HUES64 (cell line): ENCODE data around the gene IGSF5.

Experiments used
- H3K27ac ChIP-seq: 2 replicates; pipeline ENCODE4 v1.7.0; 2013; ENCODE audit warnings: low read depth, low read length, inconsistent platforms
- H3K27me3 ChIP-seq: 2 replicates; pipeline ENCODE4 v1.6.1; 2013; ENCODE audit warnings: mild to moderate bottlenecking, low read length; ENCODE audit not compliant: insufficient read depth
- H3K36me3 ChIP-seq: 2 replicates; pipeline ENCODE4 v1.6.1; 2013; ENCODE audit warnings: mild to moderate bottlenecking, low read length; ENCODE audit not compliant: insufficient read depth
- H3K4me1 ChIP-seq: 2 replicates; pipeline ENCODE4 v1.6.1; 2013; ENCODE audit warnings: mild to moderate bottlenecking, low read length, moderate library complexity; ENCODE audit not compliant: insufficient read depth
- H3K4me3 ChIP-seq: 2 replicates; pipeline ENCODE4 v1.5.1; 2013; ENCODE audit warnings: mild to moderate bottlenecking, low read length, moderate library complexity
- H3K9ac ChIP-seq: 2 replicates; pipeline ENCODE4 v1.6.1; 2013; ENCODE audit warnings: mild to moderate bottlenecking, low read depth, low read length
- H3K9me3 ChIP-seq: 2 replicates; pipeline ENCODE4 v1.6.1; 2013; ENCODE audit warnings: low read depth, low read length; ENCODE audit not compliant: insufficient read depth
- WGBS: fragments of 150-250, 120-280 bp; methylation state at CpG from one replicate; pipeline ENCODE4 v1.1.7; 2013; ENCODE audit warnings: missing lambda C conversion rate; 5-methylcytosine and 5-hydroxymethylcytosine counted together

IGSF5 gene

GRCh38 chr21:39822042-39822441 lies 77.1 kb downstream of the IGSF5 start:
- H3K9ac ChIP-seq: no peak overlapping the region
- no peak overlapping the region for H3K27ac ChIP-seq
- H3K9me3 ChIP-seq: no peaks in the 10 kb centered on the region
- H3K4me3 ChIP-seq: no peak overlapping the region
- WGBS: 97% methylated on average over 3 of the region's 3 CpGs
- no peaks in the 10 kb centered on the region for H3K4me1 ChIP-seq
- no peaks in the 10 kb centered on the region for H3K36me3 ChIP-seq
- H3K27me3 ChIP-seq: no peaks in the 10 kb centered on the region

GRCh38 chr21:39825250-39825649 lies 80.3 kb downstream of the IGSF5 start:
- WGBS: 61% methylated on average over 1 of the region's 1 CpG
- no peak overlapping the region for H3K27ac ChIP-seq
- no peaks in the 10 kb centered on the region for H3K9me3 ChIP-seq
- H3K4me1 ChIP-seq: no peaks in the 10 kb centered on the region
- H3K36me3 ChIP-seq: no peaks in the 10 kb centered on the region
- H3K4me3 ChIP-seq: no peak overlapping the region
- H3K9ac ChIP-seq: no peak overlapping the region
- no peaks in the 10 kb centered on the region for H3K27me3 ChIP-seq

GRCh38 chr21:39834543-39834942 lies 89.6 kb downstream of the IGSF5 start:
- WGBS: 93% methylated on average over 2 of the region's 4 CpGs
- H3K27ac ChIP-seq: no peak overlapping the region

GRCh38 chr21:39837861-39838359 lies 92.9 kb downstream of the IGSF5 start:
- Histone ChIP-seq H3K9ac (no peak overlapping the region), H3K4me1 (no peaks in the 10 kb centered on the region), H3K27ac (no peak overlapping the region), H3K4me3 (no peak overlapping the region), H3K27me3 (no peaks in the 10 kb centered on the region), H3K36me3 (no peaks in the 10 kb centered on the region), H3K9me3 (0 out of 2 replicates have a peak, but pooled peaks cover 3% of the 10 kb centered on the region)
- WGBS: 91% methylated on average over 4 of the region's 4 CpGs

More at GRCh38 chr21:39834543-39834942, 89.6 kb downstream of the IGSF5 start:
- H3K4me1 ChIP-seq: no peaks in the 10 kb centered on the region
- H3K27me3 ChIP-seq: no peaks in the 10 kb centered on the region
- H3K36me3 ChIP-seq: no peaks in the 10 kb centered on the region
- no peak overlapping the region for H3K9ac ChIP-seq
- no peak overlapping the region for H3K4me3 ChIP-seq
- 0 out of 2 replicates have a peak, but pooled peaks cover 3% of the 10 kb centered on the region for H3K9me3 ChIP-seq

GRCh38 chr21:39840373-39841097 lies 95.6 kb downstream of the IGSF5 start:
- 90% methylated on average over 22 of the region's 22 CpGs for WGBS
- Histone ChIP-seq H3K4me1 (no peaks in the 10 kb centered on the region), H3K27me3 (no peaks in the 10 kb centered on the region), H3K9me3 (no peaks in the 10 kb centered on the region), H3K27ac (no peak overlapping the region), H3K4me3 (no peak overlapping the region), H3K9ac (no peak overlapping the region), H3K36me3 (no peaks in the 10 kb centered on the region)

GRCh38 chr21:39842741-39843459 lies 97.9 kb downstream of the IGSF5 start:
- no peaks in the 10 kb centered on the region for H3K27me3 ChIP-seq
- H3K27ac ChIP-seq: no peak overlapping the region
- no peak overlapping the region for H3K9ac ChIP-seq
- no peak overlapping the region for H3K4me3 ChIP-seq
- WGBS: 97% methylated on average over 14 of the region's 14 CpGs
- H3K36me3 ChIP-seq: no peaks in the 10 kb centered on the region
- H3K9me3 ChIP-seq: no peaks in the 10 kb centered on the region
- H3K4me1 ChIP-seq: no peaks in the 10 kb centered on the region

- no peak overlapping the region for H3K4me3 ChIP-seq
- no peaks in the 10 kb centered on the region for H3K36me3 ChIP-seq
- H3K9me3 ChIP-seq: no peaks in the 10 kb centered on the region
- H3K27ac ChIP-seq: no peak overlapping the region
- H3K27me3 ChIP-seq: no peaks in the 10 kb centered on the region
- WGBS: 93% methylated on average over 4 of the region's 4 CpGs
- H3K9ac ChIP-seq: no peak overlapping the region
- no peaks in the 10 kb centered on the region for H3K4me1 ChIP-seq
Observed at GRCh38 chr21:39843483-39843882, 98.5 kb downstream of the IGSF5 start.

GRCh38 chr21:39843916-39844315 lies 98.9 kb downstream of the IGSF5 start:
- Histone ChIP-seq H3K4me1 (no peaks in the 10 kb centered on the region), H3K27me3 (no peaks in the 10 kb centered on the region), H3K27ac (no peak overlapping the region), H3K4me3 (no peak overlapping the region), H3K36me3 (no peaks in the 10 kb centered on the region), H3K9me3 (no peaks in the 10 kb centered on the region), H3K9ac (no peak overlapping the region)
- 94% methylated on average over 4 of the region's 5 CpGs for WGBS

GRCh38 chr21:39845571-39846130 lies 100.7 kb downstream of the IGSF5 start:
- Histone ChIP-seq H3K4me1 (no peaks in the 10 kb centered on the region), H3K9me3 (no peaks in the 10 kb centered on the region), H3K9ac (no peak overlapping the region), H3K36me3 (no peaks in the 10 kb centered on the region), H3K4me3 (no peak overlapping the region), H3K27ac (no peak overlapping the region), H3K27me3 (no peaks in the 10 kb centered on the region)
- WGBS: 86% methylated on average over 5 of the region's 6 CpGs

- WGBS: 95% methylated on average over 6 of the region's 6 CpGs
- Histone ChIP-seq H3K27ac (no peak overlapping the region), H3K9ac (no peak overlapping the region), H3K27me3 (no peaks in the 10 kb centered on the region), H3K36me3 (no peaks in the 10 kb centered on the region), H3K4me3 (no peak overlapping the region), H3K4me1 (no peaks in the 10 kb centered on the region), H3K9me3 (no peaks in the 10 kb centered on the region; the same call in 1 of the 2 replicates)
Observed at GRCh38 chr21:39847877-39848276, 102.9 kb downstream of the IGSF5 start.

GRCh38 chr21:39849014-39849655 lies 104.2 kb downstream of the IGSF5 start:
- Histone ChIP-seq H3K36me3 (no peaks in the 10 kb centered on the region), H3K4me1 (no peaks in the 10 kb centered on the region), H3K9me3 (no peaks in the 10 kb centered on the region; the same call in 1 of the 2 replicates), H3K27me3 (no peaks in the 10 kb centered on the region), H3K9ac (no peak overlapping the region), H3K27ac (no peak overlapping the region), H3K4me3 (no peak overlapping the region)
- 94% methylated on average over 10 of the region's 10 CpGs for WGBS
